GM12873 (cell line): ENCODE measurements around the gene MAU2.

Source experiments
- CTCF ChIP-seq: IDR thresholded peaks from 2 replicates; pipeline ENCODE4 v1.5.1; 2012; ENCODE audit warnings: low read depth, mild to moderate bottlenecking, moderate library complexity, low read length, control low read depth; ENCODE audit not compliant: insufficient read depth; ENCODE audit errors: missing control alignments

The MAU2 gene

GRCh38 chr19:19278315-19278714, 42.3 kb upstream of the MAU2 start:
- no peak for TF ChIP-seq CTCF

GRCh38 chr19:19279062-19279612, 41.5 kb upstream of the MAU2 start:
- TF ChIP-seq CTCF: no peak

- TF ChIP-seq CTCF: no peak
Observed at GRCh38 chr19:19279853-19280252, 40.8 kb upstream of the MAU2 start.

GRCh38 chr19:19280561-19280960, 40.1 kb upstream of the MAU2 start:
- no peak for TF ChIP-seq CTCF

GRCh38 chr19:19285686-19286085, 34.9 kb upstream of the MAU2 start:
- no peak for TF ChIP-seq CTCF

GRCh38 chr19:19292607-19293006, 28.0 kb upstream of the MAU2 start:
- TF ChIP-seq CTCF: no peak

- no peak for TF ChIP-seq CTCF
Observed at GRCh38 chr19:19294914-19295313, 25.7 kb upstream of the MAU2 start.
